CD4-positive, alpha-beta T cell treated with Interleukin-15 for 1 hour (primary cell): Measurements from ENCODE around the gene VMA21.
A peak's percentile ranks its signal among the peaks of the same experiment; 100 is the strongest.

ENCODE experiments used
- DNase-seq: peaks from one replicate; pipeline ENCODE4 v3.0.0-alpha.2; 2020

The VMA21 gene, protein sequence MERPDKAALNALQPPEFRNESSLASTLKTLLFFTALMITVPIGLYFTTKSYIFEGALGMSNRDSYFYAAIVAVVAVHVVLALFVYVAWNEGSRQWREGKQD

DNA sequence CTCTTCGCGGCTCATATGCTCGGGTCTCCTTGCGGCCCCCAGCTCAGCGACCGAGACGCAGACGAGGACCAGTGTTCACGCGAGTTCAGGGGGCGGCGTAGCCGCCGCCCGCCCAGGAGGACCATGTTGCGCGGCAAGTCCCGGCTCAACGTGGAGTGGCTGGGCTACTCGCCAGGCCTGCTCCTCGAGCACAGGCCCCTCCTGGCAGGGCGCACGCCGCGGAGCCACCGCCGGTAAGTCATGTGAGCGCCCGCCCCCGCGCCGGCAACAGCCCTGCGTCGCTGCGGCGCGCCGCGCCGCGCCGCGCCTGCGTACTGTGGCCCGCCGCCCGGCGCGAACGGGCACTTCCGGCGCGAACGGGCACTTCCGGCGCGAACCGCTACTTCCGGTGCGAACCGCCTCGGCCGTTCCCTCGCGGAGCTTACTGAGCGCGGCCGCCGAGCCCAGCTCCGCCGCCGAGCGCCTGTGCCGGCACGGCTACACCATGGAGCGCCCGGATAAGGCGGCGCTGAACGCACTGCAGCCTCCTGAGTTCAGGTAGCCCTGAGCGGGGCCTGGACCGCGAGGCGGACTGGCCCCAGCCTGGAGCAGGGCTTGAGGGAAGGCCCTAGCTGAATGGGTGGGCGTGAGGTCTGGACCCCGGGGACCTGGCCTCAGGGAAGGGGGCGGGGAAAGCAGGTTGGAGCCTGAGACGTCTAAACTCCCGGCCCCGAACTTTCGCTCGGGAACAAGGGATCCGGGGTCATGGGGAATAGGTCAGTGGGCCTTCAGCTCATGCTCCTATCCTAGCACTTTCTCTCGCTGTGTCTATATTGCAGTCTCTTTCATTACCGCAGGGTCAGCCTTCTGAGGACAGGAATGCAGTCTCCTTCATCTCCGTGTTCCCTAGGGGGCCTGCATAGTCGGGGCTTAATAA is at the start of gene VMA21:
VMA21 (plus strand) TSS at position 382 of the 916 bp plus-strand sequence; CDS start at position 485, 103 bp downstream.
- DNase-seq, result peak; percentile 87

DNA sequence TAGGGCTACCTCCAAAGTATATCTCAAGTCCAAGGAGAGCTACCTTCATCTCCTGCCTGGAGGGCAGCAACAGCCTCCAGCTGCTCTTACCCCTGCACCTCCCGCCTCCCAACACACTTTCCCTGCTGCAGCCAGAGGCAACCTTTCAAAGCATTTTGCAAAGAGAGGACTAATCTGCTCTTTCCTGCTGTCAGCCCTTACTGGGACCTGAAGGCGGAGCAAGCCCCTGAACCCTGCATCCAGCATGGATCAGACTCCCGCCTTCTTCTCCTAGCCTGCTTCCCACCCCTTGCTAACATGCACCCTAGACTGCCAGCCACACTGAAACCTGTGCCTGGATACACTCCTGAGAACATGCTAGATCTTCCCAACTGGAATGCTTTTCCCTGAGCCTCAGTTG is 37.7 kb upstream of the VMA21 start:
- no peak for DNase-seq

DNA sequence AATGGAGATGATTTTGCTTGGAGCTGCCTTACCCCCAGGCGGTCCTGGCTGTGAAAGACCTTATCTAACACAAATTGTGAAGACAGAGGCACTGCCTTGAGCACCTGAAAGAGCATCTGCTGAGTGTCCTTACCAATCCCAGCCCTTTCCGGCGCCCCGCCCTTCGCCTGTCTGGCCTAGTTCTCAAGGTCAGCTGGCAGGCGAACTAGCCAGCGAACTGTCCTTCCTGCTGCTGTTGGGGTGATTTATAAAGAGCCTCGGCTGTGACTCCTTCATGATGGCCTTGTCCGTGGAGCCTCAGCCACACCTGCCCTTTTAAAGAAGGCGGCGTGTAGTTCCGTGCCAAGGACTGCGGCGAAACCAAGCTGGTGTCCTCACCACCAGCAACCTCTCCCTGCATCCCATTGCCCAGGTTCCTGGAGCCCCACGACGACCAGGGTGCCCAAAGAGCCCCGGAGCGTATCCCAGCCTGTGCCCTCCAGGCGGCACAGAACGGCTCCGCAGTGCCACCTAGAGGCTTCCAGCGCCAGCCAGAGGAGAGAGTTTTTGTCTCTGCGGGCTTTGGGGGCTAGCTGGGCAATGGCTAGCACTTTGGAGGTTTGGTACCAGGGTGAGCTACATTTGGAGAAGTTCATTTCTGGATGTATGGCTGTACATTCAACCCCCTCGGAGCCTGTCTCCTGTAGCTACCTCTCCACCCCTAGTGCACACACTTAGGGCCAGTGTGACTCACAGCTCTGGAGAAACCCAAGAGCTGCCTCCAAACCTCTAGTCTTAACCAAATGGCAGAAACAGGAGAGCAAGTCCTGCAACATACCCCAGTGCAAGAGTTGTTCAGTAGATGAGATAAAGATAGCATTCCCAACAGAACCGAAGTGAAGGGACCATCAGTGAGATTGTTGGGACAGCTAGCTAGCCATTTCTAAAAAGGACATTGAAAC is 36.8 kb upstream of the VMA21 start:
- DNase-seq, result no peak

DNA sequence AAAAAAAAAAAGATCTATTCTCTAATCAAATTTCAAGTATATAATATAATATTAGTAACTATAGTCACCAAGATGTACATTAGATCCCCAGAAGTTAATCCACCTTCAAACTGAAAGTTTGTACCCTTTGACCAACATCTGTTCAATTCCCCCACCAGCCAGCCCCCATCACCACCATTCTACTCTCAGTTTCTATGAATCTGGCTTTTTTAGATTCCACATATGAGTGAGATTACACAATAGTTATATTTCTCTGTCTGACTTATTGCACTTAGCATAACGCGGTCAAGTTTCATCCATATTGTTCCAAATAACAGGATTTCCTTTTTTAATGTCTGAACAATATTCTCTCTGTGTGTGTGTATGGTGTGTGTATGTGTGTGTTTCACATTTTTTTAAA is 33.7 kb upstream of the VMA21 start:
- no peak for DNase-seq

DNA sequence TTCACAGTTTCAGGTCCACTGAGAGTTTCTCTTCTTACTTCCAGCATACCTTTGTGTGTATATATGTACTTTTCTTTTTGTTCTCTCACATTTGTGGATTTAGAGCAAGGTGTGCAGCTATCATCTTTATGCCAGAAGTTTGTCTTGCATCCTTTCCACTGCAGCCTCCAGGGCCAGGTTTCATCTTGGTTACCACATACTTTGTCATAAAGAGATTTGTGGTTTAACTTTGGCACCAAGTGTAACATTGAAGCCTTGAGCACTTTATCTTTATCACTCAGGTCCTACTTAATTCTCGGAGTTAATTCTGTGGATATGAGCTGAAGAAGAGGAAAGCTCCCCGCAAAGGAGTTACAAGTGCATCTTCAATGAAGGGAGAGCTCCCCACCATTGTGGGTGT is 31.4 kb upstream of the VMA21 start:
- DNase-seq, result no peak

DNA sequence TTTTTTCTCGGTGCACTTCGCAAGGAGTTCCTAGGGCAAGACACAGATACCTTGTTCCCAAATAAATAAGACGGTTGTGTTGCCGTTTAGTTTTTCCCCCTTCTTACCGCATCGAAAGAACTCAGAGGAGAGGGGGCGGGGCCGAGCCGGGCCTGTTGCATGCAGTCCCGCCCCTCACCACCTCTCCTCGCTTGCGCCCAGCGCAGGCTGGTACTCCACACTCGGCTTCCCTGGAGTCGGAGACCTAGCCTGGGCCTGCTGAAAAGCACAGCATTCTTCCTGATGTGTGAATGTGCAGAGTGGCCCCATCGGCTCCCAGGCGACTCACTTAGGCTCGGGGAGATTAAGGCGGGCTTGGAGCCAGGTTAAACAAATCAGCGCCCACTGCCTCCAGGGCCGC is 26.1 kb upstream of the VMA21 start:
- DNase-seq, result no peak

DNA sequence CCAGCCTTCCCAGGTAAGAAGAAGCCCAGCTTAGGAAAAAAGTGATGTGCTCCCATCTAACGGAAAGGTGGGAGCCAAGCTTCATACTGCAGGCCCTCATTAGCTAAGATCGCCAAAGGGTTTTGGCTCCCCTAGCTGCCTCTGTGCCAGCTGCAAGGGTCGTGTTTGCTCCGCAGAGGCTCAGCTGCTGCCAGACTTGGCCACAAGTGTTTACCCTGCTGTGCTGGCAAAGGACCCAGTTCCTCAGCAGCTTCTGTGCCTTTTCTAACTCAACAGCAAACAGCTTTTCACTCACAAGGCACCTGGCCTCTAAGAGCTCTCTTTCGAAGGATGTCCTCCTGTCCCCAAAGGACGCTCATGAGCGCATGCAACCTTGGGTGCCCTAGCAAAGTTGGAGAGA is 12.2 kb upstream of the VMA21 start:
- DNase-seq, result no peak

DNA sequence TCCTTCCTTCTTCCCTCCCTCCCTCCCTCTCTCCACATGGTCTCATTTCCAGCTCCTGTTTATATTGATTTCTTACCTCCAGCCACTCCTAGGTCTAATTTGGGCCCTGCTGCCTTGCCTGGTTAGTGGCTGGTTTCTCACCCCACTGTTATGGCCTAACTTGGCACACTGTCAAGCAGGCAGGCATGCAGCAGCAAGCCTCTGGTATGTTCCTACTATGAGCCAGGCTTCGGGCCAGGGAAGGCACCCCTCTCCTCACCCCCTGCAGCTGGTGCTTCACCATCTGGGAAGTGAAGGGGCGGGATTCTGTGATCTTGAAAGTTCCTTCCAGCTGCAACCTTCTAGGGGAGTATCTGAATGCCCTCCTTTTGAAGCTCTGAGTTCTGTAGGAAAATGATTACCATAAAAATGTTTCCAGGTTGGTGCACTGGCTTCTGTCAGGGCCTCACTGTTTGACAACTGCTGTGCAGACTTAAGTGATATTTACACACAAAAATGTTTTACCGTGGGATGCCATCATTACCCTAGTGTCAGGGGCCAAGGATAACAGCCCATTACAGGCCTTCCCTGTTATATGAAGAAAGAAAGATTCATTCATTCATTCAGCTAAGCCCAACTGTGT is 10.1 kb upstream of the VMA21 start:
- DNase-seq, result no peak

DNA sequence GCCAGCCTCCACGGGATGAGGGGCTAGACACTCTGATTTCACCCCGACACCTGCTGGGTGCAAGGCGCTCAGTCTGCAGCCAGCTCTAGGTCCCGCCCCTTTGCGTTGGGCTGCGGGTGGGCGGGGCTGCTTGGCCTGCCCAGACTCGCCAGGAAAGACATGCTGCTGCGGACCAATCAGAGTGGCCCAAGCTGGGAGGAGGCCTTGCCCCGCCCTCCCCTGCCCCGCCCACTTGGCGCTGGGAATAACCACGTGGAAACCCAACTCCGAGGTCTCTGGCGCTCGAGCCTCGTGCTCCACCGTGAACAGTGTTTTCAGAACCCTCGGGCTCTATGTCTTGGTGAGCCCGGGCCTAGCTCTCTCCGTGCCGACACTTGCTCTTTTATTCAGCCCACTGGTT is 5.3 kb upstream of the VMA21 start:
- DNase-seq, result no peak

DNA sequence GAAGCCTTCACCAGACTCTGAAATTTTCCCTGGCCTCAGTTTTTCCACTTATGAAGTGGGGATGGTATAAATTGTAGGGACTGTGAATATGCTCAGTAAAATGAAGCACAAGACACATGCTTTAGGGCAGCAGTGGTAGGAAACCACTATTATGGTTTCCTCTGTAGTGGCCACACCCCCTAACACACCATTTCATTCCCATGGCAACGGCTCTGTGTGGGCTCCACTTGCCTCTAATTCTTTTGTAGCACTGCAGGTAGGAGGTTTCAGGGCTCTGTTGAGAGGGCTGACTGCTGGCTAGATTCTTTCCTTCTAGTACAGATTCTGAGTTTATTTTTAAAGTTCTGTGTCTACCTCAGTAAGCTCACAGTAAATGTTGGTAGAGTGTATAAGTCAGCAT is 3.5 kb upstream of the VMA21 start:
- DNase-seq, result peak; percentile 83

DNA sequence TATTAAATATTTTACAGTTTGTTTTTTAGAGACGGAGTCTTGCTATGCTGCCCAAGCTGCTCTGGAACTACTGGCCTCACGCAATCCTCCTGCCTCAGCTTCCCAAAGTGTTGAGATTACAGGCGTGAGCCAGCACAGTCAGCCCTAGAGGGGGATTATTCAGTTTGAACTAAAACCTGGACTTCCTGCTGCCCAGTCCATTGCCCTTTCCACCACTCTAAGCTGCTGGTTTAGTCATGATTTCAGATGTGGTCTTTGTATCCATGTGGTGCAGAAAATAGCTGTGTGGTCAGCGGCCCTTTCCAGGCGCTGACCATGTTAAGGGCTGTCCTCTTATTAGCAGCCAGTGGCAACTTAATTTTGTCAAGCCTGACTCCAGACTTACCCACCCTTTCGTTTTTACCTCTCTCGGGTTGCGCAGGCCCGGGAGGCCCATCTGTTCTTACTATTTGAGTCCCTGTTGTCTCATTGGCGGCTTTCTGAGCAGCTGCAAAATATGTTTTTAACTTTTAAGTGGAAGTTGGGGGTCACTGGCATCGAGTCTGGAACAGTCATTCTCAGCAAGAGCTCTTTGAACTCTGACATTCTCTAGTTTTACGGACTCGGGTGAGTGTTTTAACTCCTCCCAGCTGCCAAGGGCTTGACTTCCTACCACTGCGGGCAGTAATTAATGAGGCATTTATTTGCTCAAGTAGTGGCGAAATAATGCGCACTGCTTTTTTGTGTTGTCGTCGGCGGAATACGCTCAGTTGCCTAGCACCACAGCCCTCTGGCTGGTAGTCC is 773 bp upstream of the VMA21 start:
- DNase-seq, result peak; percentile 30

DNA sequence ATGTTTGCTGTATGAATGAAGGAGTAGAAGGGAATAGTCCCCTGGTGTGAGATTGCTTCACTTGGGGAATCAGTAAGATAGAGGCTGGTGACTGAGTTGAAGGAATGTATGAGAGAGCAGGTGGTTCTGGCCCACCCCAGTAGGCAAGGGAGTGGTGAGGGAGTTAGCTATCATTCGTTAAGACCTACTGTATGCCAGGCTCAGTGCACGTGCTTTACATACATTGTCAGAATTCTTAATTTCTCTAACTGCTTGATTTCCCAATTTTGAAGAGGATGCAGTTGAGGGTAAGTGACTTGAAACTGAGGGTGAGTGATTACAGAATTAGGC is 700 bp downstream of the VMA21 start:
- DNase-seq, result no peak

DNA sequence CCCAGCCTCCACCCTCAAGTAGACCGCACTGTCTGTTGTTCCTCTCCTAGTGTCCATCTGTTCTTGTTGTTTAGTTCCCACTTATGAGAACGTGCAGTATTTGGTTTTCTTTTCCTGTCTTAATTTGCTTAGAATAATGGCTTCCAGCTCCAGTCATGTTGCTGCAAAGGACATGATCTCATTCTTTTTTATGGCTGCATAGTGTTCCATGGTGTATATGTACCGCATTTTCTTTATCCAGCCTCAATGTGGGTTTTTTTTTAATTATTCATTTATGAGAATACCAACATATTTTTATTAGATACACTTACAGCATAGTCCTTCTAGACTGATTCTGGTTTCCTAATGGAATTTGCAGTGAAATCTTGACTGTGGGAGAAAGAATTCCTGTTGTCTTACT is 1.3 kb downstream of the VMA21 start:
- no peak for DNase-seq

DNA sequence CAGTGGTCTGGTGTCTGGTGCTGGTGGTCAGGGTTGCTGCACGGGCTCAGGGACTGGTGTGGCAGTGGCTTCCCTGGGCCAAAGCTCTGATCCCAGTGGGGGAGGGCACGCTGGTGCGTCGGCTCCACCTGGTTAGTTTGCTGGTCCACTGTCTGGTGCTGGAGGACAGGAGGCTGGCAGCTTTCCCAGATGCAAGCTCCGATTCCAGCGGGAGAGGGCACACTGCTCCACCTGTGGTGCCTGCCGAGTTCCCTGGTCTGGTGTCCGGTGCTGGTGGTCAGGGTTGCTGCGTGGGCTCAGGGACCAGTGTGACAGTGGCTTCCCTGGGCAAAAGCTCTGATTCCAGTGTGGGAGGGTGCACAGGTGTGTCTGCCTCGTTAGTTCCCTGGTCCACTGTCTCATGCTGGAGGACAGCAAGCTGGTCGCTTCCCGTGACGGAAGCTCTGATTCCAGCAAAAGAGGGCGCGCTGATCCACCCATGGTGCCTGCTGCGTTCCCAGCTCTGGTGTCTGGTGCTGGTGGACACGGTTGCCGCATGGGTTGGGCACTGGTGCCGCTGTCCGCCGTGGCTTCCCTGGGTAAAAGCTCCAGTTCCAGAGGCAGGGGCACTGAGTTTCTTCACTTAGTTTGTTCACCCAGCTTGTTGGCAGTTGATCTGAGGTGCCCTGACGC is 5.8 kb downstream of the VMA21 start:
- no peak for DNase-seq

DNA sequence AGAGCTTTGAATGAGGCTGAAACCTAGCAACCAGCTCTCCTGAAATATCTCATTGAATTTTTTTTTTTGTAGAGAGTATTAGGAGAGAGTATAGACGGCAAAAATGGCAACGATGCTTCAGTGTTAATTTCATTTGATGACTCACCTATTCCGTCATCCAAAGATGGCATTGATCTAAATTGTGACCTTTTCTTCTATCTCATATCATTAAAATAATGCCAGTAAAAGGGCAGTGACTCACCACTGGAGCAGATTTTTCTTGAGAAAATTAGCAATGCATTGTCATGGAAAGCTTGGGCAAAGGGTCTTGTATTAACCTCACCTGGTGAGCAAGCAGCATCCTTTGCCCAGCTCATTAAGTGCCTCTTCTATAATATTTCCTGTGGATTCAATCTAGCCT is 19.6 kb downstream of the VMA21 start:
- no peak for DNase-seq

DNA sequence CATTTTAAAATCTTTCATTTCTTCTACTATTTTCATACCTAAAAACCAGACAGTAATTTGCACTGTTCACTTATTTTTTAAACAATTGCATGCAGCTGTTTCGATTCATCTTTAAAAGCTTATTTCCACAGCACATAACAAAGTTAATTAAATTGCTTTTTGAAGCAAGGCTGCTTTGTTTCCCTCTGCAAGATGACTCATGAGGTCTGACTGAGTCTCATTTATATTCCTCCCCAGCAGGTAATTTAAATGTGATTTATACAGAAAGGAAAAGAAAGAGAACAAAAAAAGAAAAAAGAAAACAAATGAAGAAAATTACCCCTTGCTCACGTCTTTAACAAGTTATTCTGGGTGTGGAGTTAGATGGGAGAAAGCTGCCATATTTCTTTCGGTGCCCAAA is 22.8 kb downstream of the VMA21 start:
- DNase-seq, result no peak

DNA sequence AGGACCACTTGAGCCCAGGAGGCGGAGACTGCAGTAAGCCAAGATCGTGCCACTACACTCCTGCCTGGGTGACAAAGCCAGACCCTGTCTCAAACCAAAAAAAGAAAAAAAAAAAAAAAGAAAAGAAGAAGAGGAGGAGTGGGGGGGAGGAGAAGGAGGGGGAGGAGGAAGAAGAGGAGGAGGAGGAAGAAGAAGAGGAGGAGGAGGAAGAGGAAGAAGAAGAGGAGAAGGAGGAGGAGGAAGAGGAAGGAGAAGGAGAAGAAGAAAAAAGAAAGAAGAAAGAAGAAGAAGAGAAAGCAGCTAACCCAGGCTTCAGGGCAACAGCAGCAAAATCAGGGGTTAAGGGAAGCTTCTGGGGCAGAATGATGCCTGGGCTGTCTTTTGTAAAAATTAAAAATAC is 27.5 kb downstream of the VMA21 start:
- no peak for DNase-seq

DNA sequence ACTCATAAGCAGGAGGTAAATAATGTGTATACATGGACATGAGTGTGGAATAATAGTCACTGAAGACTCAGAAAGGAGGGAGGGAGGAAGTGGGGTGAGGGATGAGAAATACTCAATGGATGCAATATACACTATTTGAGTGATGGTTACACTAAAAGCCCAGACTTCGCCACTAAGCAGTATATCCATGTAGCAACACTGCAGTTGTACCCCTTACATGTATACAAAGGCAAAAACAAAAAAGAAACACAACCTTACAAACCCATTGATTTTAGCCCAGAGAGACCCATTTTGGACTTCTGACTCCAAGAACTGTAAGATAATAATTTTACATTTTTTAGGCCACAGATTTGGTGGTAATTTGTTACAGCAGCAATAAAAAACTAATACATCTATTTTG is 51.5 kb downstream of the VMA21 start:
- no peak for DNase-seq

DNA sequence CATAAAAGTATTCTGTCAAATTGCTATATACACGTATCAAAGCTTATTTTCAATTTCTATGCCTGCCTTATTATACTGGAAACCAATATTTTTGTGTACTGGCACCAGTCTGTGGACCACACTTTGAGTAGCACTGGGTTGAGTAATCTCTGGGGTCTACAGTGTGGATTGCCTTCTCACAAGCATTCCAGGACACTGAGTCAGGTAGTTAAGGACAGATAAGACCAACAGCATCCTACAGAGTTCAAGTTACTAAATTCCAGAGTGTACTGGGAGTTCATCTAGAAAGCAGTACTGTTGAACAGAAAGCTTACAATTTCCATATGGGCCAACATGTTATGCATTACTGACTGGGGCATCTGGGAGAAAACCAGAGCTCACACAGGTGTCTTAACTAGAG is 61.8 kb downstream of the VMA21 start:
- no peak for DNase-seq
